GM12891 (cell line): Measurements from ENCODE around the gene BPIFB6.

Experiments used
- POLR2AphosphoS5 ChIP-seq: IDR thresholded peaks from 2 replicates; pipeline ENCODE4 v1.6.1; 2011; ENCODE audit warnings: low read depth, low read length, control low read depth
- TAF1 ChIP-seq: IDR thresholded peaks from 2 replicates; pipeline ENCODE4 v1.6.1; 2011; ENCODE audit warnings: low read depth, low read length, control low read depth

GRCh38 chr20:33069673-33070072 lies 38.2 kb downstream of the BPIFB6 start:
- TF ChIP-seq POLR2AphosphoS5 (no peak), TAF1 (no peak)
